BJ (cell line): ENCODE measurements around the gene CDC14A. TPM values are rescaled to one million over a fixed set of nuclear protein-coding genes. Genes with fewer than 3 reads are reported as not detected.

ENCODE experiments used
- CTCF ChIA-PET: fragments of 350-600 bp; formaldehyde crosslinking; extraction: SDS; loops from one replicate; lab custom pipeline; 2021; ENCODE audit warnings: antibody characterized with exemption, inconsistent platforms; lab: Yijun Ruan, JAX
- POLR2A ChIA-PET: fragments of 300-600 bp; sonication (Branson Sonifier 250); formaldehyde crosslinking; extraction: SDS; loops from one replicate; lab custom pipeline; 2021; ENCODE audit warnings: antibody characterized with exemption; lab: Charles Lee
- DNase-seq: peaks from one replicate; pipeline ENCODE4 v3.0.0-alpha.2; 2011; ENCODE audit warnings: low read depth
- H3K27me3 ChIP-seq: 2 replicates; pipeline ENCODE4 v1.6.0; 2011; ENCODE audit warnings: low read length; ENCODE audit not compliant: control insufficient read depth, insufficient read depth
- H3K36me3 ChIP-seq: 2 replicates; pipeline ENCODE4 v1.5.1; 2011; ENCODE audit warnings: low read length; ENCODE audit not compliant: control insufficient read depth, insufficient read depth
- H3K4me3 ChIP-seq: 2 replicates; pipeline ENCODE4 v1.5.1; 2011; ENCODE audit warnings: low read depth, mild to moderate bottlenecking, control low read depth, low read length
- CTCF ChIP-seq: IDR thresholded peaks from 2 replicates; pipeline ENCODE4 v1.5.1; 2011; ENCODE audit warnings: low read depth, mild to moderate bottlenecking, control low read depth, inconsistent platforms, low read length, moderate library complexity; ENCODE audit not compliant: insufficient read depth
- polyA plus RNA-seq: library from polyadenylated mRNA; depleted of rRNA; stranded (reverse); fragments of >200 nt; gene quantifications from 2 replicates; pipeline ENCODE4 v1.2.3, GENCODE V29; 2011

Gene CDC14A
- polyA plus RNA-seq, 1 experiment = 1.6 TPM

GRCh38 chr1:100457683-100458082, 105.4 kb downstream of the CDC14A start:
- Histone ChIP-seq H3K4me3 (no peak overlapping the region), H3K36me3 (no peaks in the 10 kb centered on the region), H3K27me3 (no peaks in the 10 kb centered on the region)
- TF ChIP-seq CTCF = no peak
- POLR2A ChIA-PET = no interaction called here
- CTCF ChIA-PET = interaction anchor here (0.7 to 3.5 kb wide), 4 partner anchors 10 to 411 kb away, joined by 3 to 19 read pairs (median 8); no protein-coding TSS in a partner anchor
- DNase-seq = no peak

GRCh38 chr1:100458661-100459357, 106.5 kb downstream of the CDC14A start:
- DNase-seq = no peak
- H3K27me3 ChIP-seq = no peaks in the 10 kb centered on the region
- ChIA-PET CTCF (interaction anchor here (0.6 to 4.5 kb wide), 22 partner anchors 10 to 773 kb away, joined by 3 to 76 read pairs (median 4); partner anchors contain the start of gene RTCA), POLR2A (no interaction called here)
- H3K36me3 ChIP-seq = no peaks in the 10 kb centered on the region
- TF ChIP-seq CTCF = no peak
- H3K4me3 ChIP-seq = no peak overlapping the region

- TF ChIP-seq CTCF = peak; percentile 90
- no peaks in the 10 kb centered on the region for H3K27me3 ChIP-seq
- ChIA-PET POLR2A (no interaction called here), CTCF (interaction anchor here (0.6 to 4.5 kb wide), 23 partner anchors 9 to 774 kb away, joined by 3 to 76 read pairs (median 4); partner anchors contain the start of gene RTCA)
- peak; percentile 14 for DNase-seq
- H3K36me3 ChIP-seq = no peaks in the 10 kb centered on the region
- no peak overlapping the region for H3K4me3 ChIP-seq
Measured at GRCh38 chr1:100459358-100460114, 107.2 kb downstream of the CDC14A start.

DNA sequence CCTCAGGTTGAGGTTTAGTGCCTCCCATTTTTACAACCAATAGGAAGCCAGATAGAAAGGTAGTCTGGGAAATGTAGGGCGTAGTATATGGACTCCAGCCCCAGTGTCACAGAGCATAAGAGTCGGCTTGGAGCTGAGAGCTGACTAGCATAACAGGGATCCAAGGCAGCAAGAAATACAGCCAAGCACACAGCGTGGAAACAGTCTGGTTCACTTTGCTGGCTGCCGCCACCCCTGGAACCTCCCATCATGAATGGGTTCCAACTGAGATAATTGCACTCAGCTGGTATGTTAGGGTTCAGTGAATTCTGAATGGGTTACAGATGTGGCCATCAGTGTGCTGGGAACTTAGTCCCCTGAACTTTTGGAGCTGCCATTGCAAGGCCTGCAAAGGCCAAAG, 108.9 kb downstream of the CDC14A start:
- no peak for TF ChIP-seq CTCF
- H3K27me3 ChIP-seq = no peaks in the 10 kb centered on the region
- no peaks in the 10 kb centered on the region for H3K36me3 ChIP-seq
- CTCF ChIA-PET = interaction anchor here (0.9 to 4.5 kb wide), 7 partner anchors 7 to 654 kb away, joined by 4 to 76 read pairs (median 5); no protein-coding TSS in a partner anchor
- no peak overlapping the region for H3K4me3 ChIP-seq
- POLR2A ChIA-PET = no interaction called here
- no peak for DNase-seq
